Measurements from ENCODE around the gene ANKRD29. TPM values are rescaled to one million over a fixed set of nuclear protein-coding genes. Genes with fewer than 3 reads are reported as not detected.
"Not testable (repeated sequence)": the region's sequence is repeated elsewhere in the genome, so short reads cannot be mapped to it uniquely, and the experiment has no call there.

The ANKRD29 gene
- total RNA-seq, 1 experiment from 2014 or later: 8.9 TPM

- no peak for DNase-seq (ENCODE audit: low spot score)
Measured at GRCh38 chr18:23583071-23583865, 79.4 kb downstream of the ANKRD29 start.

- DNase-seq (ENCODE audit: low spot score): peak; percentile 60
Measured at GRCh38 chr18:23580677-23581367, 81.9 kb downstream of the ANKRD29 start.

DNA sequence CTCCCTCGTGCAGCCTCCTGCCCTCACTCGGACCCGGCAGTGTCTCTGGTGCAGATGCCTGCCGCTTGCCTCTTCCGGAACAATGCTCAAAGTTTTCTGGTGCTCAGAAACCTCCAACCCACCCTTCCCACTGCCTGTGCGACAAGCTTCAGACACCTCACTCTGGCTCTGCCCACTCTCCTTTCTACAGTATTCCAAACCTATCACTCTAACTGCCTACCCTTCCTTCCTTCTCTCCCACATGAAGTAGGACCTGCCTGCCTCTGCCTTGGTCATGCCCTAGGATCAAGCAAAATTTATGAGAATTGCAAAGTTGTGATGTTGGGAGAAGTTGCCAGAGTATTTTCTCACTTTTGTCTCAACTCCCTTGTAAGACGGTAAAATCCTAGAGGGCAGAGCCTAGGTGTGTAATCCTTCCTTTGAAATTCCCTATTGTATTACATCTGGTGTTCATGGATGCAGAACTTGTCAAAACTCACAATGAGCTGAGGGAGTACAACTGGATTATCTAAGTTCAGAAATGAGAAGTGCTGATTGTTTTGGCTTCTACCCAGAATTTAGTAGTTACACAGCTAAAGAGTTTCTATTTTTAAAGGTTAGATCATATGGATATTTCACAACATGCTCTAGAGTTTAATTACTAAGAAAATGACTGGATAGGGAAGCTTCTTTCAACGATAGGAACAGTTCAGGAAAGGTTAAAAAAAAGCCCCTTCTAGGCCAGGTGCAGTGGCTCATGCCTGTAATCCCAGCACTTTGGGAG, 83.6 kb downstream of the ANKRD29 start:
- DNase-seq (ENCODE audit: low spot score): no peak

DNA sequence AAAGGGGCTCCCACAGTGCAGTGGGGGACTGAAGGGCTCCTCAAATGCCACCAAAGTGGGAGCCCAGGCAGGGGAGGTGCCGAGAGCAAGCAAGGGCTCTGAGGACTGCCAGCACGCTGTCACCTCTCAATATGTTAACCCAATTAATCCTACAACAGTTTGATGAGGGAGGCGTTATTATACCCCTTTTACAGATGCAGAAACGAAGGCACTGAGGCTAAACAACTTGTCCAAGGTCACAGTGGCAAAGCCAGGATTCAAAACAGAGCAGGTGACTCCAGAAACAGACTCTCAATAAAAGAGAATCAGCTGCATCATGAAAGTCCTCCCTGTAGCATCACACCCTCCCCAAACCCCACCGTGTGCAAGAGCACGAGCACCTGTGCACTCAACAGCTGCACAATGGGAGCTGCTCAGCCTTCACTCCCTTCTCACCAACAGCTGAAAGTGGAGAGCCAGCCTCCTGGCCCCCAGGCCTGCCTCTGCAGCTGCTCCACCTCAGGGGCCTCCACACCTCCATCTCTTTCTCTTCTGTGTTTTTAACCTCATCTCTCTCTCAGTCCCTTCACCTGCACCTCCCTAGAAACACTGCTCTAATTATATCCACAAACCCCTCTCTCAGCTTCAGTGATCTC, 84.5 kb downstream of the ANKRD29 start:
- no peak for DNase-seq (ENCODE audit: low spot score)

- not testable (repeated sequence) for DNase-seq (ENCODE audit: low spot score)
Measured at GRCh38 chr18:23577521-23577920, 85.2 kb downstream of the ANKRD29 start.

- DNase-seq (ENCODE audit: low spot score): no peak
Measured at GRCh38 chr18:23575309-23575651, 87.4 kb downstream of the ANKRD29 start.

DNA sequence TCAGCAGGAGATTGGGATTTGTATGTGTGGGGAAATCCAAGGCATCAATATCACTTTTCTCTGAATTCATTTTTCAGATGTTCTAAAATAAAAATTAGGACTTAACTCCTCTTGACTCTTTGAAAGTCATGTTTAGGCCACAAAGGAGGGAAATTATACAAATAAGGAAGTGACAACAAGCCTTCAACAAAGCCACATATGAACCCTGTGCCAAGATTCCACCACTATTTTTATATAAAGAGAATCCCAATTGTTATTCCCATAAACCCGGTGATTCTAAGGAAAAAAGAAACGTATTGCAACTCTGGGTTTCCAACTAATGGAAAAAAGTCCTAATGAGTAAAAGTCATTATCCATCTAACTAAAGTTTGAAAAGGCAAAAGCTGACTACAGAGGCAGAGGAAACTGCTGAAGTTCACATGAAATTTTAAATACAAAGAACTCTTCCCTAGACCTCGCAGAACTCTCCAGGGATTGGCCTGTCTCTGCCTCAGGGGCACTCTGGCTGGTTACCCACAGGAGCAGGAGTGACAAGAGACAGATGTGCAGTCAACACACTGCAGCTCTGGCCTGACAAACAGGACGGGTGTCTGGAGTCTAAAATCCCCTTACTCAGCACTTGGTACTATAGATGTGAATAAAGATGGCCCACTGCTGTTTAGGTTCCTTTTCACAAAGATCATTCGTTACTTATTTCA, 88.0 kb downstream of the ANKRD29 start:
- no peak for DNase-seq (ENCODE audit: low spot score)

DNA sequence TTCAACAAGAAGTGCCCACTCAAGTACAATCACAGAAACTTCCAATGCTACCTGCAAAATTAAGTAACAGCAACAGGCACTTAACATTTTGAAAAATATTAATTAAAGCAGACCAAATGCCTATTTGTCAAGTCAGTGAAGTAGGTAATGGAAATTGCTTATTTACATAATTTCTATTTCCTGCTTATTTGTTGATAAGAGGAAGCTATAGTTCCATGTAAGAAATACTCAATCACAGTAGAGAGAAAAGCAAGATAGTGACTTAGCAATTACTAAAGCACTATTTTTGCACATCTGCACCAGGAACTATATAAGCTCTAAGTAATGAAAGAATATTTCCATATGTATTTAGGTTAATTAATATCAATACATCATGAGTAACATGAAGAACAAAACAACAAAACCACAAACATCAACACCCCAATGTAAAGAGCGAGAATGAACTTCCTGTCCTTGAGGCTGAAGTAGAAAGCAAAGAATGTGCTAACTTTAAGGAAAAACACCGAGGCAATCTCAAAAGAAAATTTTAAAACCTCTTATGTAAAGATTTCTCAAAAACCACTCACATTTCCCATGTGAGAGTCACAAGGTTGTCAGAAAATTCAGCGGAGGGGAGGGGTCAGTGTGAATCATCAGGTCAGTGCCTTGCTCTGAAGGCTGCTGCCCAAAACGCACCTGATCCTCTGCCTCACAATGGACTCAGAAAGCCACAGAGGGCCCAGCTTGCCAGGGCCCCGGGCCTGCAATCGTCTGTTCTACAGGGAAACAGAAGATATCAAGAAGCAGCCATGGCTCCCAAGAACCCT, 88.9 kb downstream of the ANKRD29 start:
- DNase-seq (ENCODE audit: low spot score): peak; percentile 48

- DNase-seq (ENCODE audit: low spot score): no peak
Measured at GRCh38 chr18:23573020-23573419, 89.7 kb downstream of the ANKRD29 start.

DNA sequence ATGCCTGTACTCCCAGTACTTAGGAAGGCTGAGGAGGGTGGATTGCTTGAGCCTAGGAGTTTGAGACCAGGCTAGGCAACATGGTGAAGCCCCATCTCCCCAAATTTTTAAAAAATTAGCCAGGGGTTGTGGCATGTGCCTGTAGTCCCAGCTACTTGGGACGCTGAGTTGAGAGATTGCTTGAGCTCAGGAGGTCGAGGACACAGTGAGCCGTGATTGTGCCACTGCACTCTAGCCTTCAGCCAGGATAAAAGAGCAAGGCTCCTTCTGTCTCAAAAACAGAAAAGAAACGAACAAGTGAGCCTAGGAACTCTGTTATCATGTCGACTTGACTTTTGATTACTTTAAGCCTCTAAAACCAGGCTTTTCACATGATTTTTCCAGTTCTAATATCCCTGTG, 90.1 kb downstream of the ANKRD29 start:
- no peak for DNase-seq (ENCODE audit: low spot score)

GRCh38 chr18:23572012-23572411, 90.7 kb downstream of the ANKRD29 start:
- DNase-seq (ENCODE audit: low spot score): no peak

GRCh38 chr18:23570912-23571504, 91.7 kb downstream of the ANKRD29 start:
- DNase-seq (ENCODE audit: low spot score): no peak

DNA sequence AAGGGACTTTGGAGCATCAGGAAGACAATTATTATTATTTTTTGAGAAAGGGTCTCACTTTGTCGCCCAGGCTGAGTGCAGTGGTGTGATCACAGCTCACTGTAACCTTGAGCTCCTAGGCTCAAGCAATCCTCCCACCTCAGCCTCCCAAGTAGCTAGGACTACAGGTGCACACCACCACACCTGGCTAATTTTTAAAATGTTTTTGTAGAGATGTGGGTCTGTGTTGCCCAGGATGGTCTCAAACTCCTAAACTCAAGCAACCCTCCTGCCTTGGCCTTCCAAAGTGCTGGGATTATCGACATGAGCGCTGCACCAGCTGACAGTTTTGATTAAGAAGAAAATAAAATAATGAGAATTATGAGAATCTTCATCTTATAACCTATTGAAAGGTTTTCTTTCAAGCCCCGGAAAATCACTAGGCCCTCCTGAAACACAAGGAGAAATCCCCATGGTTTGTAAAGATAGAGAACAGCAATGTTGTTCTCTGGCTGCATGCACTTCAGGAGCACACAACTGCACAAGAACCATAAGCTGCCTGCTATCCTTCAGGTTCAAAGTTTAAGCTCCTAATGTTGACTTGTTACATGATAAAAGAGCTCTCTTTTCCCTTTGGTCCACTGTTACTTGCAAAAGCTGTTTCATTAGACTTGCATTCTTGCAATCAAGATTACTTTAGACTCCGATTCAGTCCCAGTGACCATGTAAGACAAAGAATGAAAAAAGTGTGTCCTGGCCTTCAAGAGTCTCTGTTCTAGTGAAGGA, 93.2 kb downstream of the ANKRD29 start:
- no peak for DNase-seq (ENCODE audit: low spot score)

DNA sequence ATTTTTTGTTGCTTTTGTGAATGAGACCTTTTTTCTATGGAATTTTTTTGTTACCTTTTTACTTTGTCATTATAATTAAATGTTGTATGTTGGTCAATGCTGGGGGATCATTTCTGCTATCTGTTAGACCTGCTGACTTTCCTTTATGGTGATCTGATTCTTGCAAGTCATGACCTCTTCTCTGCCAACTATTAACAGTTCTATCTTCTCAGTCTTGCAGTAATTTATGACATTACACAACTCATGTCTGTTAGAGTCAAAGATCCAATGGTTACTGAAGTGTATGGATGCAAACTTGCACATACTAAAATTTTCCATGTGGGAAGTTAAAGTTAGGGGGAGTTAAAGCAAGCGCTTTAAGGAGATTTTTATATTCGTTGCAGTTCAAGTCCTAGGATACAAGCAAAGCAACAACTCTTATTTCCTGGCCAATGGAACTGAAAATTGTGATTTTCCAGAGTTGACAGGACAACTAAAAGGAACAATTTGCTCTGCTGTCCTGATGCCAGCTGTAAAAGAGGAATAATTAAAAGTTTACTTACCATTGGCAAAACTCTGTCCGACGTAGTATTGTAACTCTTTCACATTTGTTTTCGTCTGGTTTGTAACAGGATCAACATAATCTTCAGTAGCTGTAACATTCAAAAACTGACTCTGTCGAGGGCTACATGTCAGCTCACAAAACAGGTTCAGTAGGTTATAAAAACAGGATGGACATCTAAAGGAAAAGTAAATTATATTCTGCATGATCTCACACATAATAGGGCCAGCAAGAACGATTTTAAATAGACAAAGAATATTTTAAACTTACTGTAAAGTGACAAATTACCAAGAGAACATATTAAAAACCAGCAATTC, 94.2 kb downstream of the ANKRD29 start:
- no peak for DNase-seq (ENCODE audit: low spot score)

DNA sequence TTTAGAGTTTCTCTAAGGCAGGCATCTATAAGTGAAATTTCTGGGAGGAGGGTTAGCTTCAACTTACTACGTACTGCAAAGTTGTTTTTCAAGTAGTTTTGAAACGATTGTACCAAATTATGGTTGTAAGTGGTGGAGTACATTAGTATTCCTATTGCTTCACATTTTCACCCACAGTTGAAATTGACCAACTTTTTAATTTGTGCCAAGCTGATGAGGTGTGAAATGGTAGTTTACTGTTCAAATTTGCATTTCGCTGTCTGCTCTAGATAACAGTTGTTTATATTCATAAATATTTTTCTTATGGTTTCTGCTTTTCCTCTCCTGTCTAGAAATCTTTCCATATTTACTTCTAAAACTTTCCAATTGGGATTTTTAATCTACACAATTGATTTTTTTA, 95.0 kb downstream of the ANKRD29 start:
- no peak for DNase-seq (ENCODE audit: low spot score)

- no peak for DNase-seq (ENCODE audit: low spot score)
Measured at GRCh38 chr18:23565916-23566547, 96.7 kb downstream of the ANKRD29 start.

DNA sequence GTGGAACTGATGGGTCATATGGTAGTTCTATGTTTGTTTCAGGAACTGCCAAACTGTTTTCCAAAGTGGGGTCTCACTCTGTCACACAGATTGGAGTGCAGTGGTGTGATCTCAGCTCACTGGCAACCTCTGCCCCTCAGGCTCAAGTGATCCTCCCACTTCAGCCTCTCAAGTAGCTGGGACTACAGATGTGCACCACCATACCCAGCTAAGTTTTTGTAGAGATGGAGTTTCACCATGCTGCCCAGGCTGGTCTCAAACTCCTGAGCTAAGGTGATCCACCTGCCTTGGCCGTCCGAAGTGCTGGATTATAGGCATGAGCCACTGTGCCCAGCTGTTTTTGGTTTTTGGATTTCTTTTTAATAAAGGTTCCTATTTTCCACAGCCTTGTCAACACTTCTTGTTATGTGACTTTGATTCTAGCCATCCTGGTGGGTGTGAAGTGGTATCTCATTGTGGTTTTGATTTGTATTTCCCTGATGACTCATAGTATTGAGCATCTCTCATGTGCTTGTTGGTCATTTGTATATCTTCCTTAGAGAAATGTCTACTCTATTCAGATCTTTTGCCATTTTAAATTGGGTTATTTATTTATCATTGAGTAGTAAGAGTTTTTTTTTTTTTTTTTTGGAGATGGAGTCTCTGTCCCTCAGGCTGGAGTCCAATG, 99.2 kb downstream of the ANKRD29 start:
- no peak for DNase-seq (ENCODE audit: low spot score)

DNA sequence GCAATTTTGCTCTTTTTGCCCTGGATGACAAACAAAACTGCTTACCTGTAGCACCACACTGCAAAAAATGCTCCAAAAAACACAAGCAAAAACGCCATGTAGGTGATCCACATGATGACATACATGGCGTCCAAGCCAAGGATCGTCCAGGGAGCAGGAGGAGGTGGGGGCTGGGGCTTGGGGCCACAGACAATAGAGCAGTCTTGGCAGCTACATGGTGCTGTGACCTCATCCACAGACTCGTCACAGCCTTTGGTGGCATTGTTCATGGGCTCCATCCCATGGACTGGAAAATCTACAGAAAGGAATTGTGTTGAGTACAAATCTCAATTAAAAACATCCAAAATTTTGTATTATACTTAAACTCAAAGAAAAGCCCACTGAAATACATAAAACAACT, 102.5 kb downstream of the ANKRD29 start:
- no peak for DNase-seq (ENCODE audit: low spot score)

Data from H4 (cell line).